ENCODE measurements around the gene USP32. TPM values are rescaled to one million over a fixed set of nuclear protein-coding genes. Genes with fewer than 3 reads are reported as not detected.

USP32 gene
- total RNA-seq, 5 donors from 2014 or later (not counting 1 experiment from before 2014, with no cell fraction given) = 30.0 to 34.5 (median 31.4) TPM

DNA sequence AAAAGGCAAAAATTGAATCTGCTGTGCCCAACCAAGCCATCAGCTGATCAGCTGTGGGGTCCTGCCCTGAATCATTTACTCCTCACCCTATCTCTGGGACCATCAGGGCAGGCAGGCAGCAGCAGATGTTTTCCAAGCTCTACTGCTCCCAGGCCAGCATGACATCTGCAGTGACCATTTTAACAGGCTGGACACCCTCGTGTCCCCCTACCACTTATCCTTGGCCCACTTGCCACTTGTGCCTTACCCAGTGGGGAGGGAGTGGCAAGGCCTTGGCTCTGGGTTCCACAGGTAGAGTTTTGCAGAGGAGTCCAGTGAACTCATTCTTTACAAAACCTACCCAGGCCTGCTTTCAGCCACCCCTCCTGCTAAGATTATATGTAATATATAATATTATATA is 254.2 kb downstream of the USP32 start:
- Mint-ChIP-seq H3K27ac (no peak overlapping the region), H3K36me3 (no peaks in the 10 kb centered on the region), H3K4me1 (peaks cover 34 to 53% (median 43%) of the 10 kb centered on the region in 3 donors), H3K4me3 (no peak overlapping the region), H3K9me3 (no peaks in the 10 kb centered on the region), H3K27me3 (peaks cover 33 to 51% of the 10 kb centered on the region in 2 donors)
- WGBS (ENCODE audit: insufficient coverage) = no CpG with 5 or more reads among the region's 1 CpG
- Histone ChIP-seq H3K27ac (ENCODE audit: low read length) (no peak overlapping the region), H3K27me3 (replicated peaks in 1 of 2; ENCODE audit: control insufficient read depth in 2 of 2, extremely low read depth in 1 of 2, insufficient read depth in 2 of 2, low read length in 1 of 2) (peaks cover 13 to 67% of the 10 kb centered on the region in 2 experiments), H3K9me3 (no peaks in the 10 kb centered on the region), H3K4me3 (ENCODE audit: control insufficient read depth in 1 of 2, extremely low read depth in 1 of 2, low read length in 1 of 2) (no peak overlapping the region), H3K4me1 (ENCODE audit: control insufficient read depth in 1 of 2, extremely low read depth in 1 of 2, insufficient read depth in 2 of 2, low read length in 2 of 2) (peaks cover 4 to 43% of the 10 kb centered on the region in 2 experiments), H3K36me3 (ENCODE audit: control insufficient read depth in 2 of 2, extremely low read depth in 1 of 2, insufficient read depth in 1 of 2, low read length in 1 of 2) (no peaks in the 10 kb centered on the region)
- POLR2A ChIA-PET = no interaction called here
- CTCF ChIA-PET = interaction anchor here in 1 of 2 donors (0.6 kb wide), 1 partner anchor 57 kb away, joined by 7 read pairs; no protein-coding TSS in a partner anchor
- ATAC-seq (replicated peaks in 1 of 4) (no peak), DNase-seq (no peak)

DNA sequence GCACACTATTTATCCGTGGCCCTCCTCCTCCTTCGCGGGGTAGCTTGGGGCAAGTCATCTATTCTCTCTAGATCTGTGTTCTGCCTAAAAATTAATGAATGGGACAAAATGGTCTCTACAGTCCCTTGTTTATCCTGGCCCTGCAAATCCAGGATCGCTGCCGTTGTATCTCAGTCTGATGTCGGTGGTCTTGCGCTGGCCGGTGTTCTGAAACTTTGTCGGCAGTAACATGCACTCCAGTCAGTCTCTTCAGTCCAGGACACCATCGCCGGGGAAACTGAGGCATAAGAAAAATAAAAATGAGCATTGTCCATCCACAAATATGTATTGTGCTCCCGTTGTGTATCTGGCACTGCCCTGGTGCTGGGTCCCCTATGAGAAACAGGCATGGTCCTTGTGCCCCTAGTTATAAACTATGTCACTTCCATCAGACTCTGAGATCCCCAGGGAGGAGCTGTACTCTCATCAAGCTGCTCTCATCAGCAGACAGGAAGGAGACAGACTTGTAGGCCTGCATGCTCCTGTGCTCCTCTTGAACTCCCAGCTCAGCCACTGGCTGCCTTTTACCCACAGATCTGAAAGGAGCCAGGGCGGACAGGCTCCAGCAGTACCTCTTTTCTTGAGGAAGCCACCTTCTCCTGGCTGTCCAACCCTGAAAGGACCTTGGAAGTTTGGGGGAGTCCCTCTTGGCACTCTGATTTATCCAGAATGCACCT is 255.8 kb downstream of the USP32 start:
- peak overlapping the region; percentile 68 to 95 for H3K4me3 ChIP-seq (ENCODE audit: control insufficient read depth in 1 of 2, extremely low read depth in 1 of 2, low read length in 1 of 2)
- Mint-ChIP-seq H3K27ac (no peak overlapping the region), H3K4me1 (peaks cover 28 to 40% (median 38%) of the 10 kb centered on the region in 3 donors), H3K9me3 (no peaks in the 10 kb centered on the region), H3K4me3 (peak overlapping the region; percentile 93 to 96 (median 95)), H3K36me3 (peaks cover 9% of the 10 kb centered on the region), H3K27me3 (peaks cover 20 to 36% of the 10 kb centered on the region in 2 donors)
- no peak for ATAC-seq (replicated peaks in 1 of 4)
- ChIA-PET CTCF (no interaction called here), POLR2A (no interaction called here)
- WGBS (ENCODE audit: insufficient coverage) = 78% methylated on average over 11 of the region's 13 CpGs
- no peaks in the 10 kb centered on the region for H3K36me3 ChIP-seq (ENCODE audit: control insufficient read depth in 2 of 2, extremely low read depth in 1 of 2, insufficient read depth in 1 of 2, low read length in 1 of 2)
- peaks cover 13 to 52% of the 10 kb centered on the region in 2 experiments for H3K27me3 ChIP-seq (replicated peaks in 1 of 2; ENCODE audit: control insufficient read depth in 2 of 2, extremely low read depth in 1 of 2, insufficient read depth in 2 of 2, low read length in 1 of 2)
- DNase-seq = no peak
- peaks cover 4 to 38% of the 10 kb centered on the region in 2 experiments for H3K4me1 ChIP-seq (ENCODE audit: control insufficient read depth in 1 of 2, extremely low read depth in 1 of 2, insufficient read depth in 2 of 2, low read length in 2 of 2)
- H3K27ac ChIP-seq (ENCODE audit: low read length) = no peak overlapping the region
- H3K9me3 ChIP-seq = no peaks in the 10 kb centered on the region

DNA sequence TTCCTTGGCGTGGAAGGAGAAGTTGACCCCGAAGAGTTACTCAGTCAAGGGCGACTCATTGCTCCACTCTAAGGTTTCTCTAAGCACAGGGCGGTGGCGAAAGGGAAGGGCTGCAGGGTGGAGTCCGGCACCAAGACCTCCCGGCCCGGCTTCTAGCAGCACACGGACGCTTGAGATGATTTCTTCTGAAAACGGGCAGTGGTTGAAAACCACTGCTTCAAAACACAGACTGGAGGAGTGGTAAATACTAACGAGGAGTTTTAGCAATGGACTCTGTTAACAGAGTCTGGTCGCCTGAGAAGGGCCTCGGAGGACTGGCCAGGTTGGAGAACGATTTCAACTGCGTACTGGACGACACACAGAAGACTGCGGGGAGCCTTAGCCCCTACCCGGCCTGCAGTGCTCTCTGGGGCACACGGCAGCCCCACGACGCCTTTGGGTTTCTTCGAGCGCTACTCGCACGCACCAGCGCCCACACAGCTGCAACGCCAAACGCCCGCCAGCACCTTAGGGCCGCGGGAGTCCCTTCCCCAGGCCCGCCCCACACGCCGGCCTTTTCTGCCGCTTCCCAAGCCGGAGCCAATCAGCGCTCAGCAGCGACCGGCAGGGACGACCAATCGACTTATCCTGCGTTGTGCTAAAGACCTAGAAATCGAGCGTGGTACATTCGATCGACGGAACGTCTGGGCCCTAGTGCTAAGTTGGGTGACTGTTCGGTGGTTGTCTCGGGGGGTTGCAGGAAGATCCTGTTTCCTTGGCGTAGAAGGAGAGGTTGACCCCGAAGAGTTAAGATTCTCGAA is 256.6 kb downstream of the USP32 start:
- Mint-ChIP-seq H3K27ac (peak overlapping the region; percentile 18 to 31), H3K4me1 (peaks cover 28 to 35% (median 33%) of the 10 kb centered on the region in 3 donors), H3K36me3 (peaks cover 13% of the 10 kb centered on the region), H3K27me3 (peaks cover 12 to 29% of the 10 kb centered on the region in 2 donors), H3K9me3 (no peaks in the 10 kb centered on the region), H3K4me3 (peak overlapping the region; percentile 93 to 96 (median 95))
- DNase-seq = peak; percentile 43 to 80 (median 61)
- no peaks in the 10 kb centered on the region for H3K9me3 ChIP-seq
- peak; percentile 89 to 95 (median 90) for ATAC-seq (replicated peaks in 1 of 4)
- CTCF ChIA-PET = interaction anchor here in 1 of 2 donors (0.6 kb wide), 1 partner anchor 388 kb away, joined by 5 read pairs; no protein-coding TSS in a partner anchor
- no peaks in the 10 kb centered on the region for H3K36me3 ChIP-seq (ENCODE audit: control insufficient read depth in 2 of 2, extremely low read depth in 1 of 2, insufficient read depth in 1 of 2, low read length in 1 of 2)
- H3K4me3 ChIP-seq (ENCODE audit: control insufficient read depth in 1 of 2, extremely low read depth in 1 of 2, low read length in 1 of 2) = peak overlapping the region; percentile 68 to 95
- peaks cover 7 to 44% of the 10 kb centered on the region in 2 experiments for H3K27me3 ChIP-seq (replicated peaks in 1 of 2; ENCODE audit: control insufficient read depth in 2 of 2, extremely low read depth in 1 of 2, insufficient read depth in 2 of 2, low read length in 1 of 2)
- POLR2A ChIA-PET = no interaction called here
- WGBS (ENCODE audit: insufficient coverage) = 4% methylated on average over 48 of the region's 54 CpGs
- peaks cover 4 to 35% of the 10 kb centered on the region in 2 experiments for H3K4me1 ChIP-seq (ENCODE audit: control insufficient read depth in 1 of 2, extremely low read depth in 1 of 2, insufficient read depth in 2 of 2, low read length in 2 of 2)
- H3K27ac ChIP-seq (ENCODE audit: low read length) = no peak overlapping the region

DNA sequence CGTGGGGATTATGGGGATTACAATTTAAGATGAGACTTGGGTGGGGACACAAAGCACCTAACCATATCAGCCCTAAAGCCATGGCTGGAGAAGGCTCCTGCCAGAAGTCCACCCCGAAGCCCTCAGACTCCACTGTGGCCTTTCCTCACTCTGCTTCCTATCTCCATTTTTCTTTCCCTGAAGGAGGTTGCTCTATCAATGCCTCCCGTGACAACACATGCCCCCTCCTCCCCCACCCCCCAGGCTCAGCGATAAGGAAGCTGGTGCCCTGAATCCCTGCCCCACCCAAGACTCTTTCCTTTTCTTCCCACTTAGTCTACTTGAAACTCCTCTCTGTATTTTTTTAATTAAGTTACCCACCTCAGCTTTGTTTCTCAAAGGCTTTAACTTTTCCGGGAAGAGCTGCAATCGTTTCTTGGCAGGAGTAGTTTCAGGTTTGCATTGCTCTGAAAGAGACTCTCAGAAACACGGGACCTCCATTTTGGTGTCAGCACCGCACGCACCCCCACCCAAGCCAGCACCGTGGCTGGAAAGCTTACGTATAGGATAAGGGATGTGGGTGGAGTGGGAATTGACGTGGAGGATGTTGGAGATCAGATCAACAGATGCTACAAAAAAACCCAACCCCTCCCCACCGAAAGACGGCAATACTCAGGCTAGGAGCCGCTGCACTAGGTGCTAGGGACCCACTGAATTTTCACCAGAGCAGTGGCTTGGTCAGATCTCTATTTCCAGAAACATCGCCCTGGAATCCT is 257.4 kb downstream of the USP32 start:
- no peaks in the 10 kb centered on the region for H3K9me3 Mint-ChIP-seq
- H3K27ac Mint-ChIP-seq = peak overlapping the region in 1 of 2 donors; percentile 18
- peak in 22 of 35 experiments; percentile 6 to 48 (median 29) for DNase-seq
- peaks cover 4 to 29% of the 10 kb centered on the region in 2 experiments for H3K4me1 ChIP-seq (ENCODE audit: control insufficient read depth in 1 of 2, extremely low read depth in 1 of 2, insufficient read depth in 2 of 2, low read length in 2 of 2)
- 16% methylated on average over 9 of the region's 16 CpGs for WGBS (ENCODE audit: insufficient coverage)
- no peaks in the 10 kb centered on the region for H3K9me3 ChIP-seq
- POLR2A ChIA-PET = no interaction called here
- H3K4me1 Mint-ChIP-seq = peaks cover 26 to 33% (median 32%) of the 10 kb centered on the region in 3 donors
- H3K27ac ChIP-seq (ENCODE audit: low read length) = no peak overlapping the region
- CTCF ChIA-PET = interaction anchor here in 1 of 2 donors (0.6 kb wide), 1 partner anchor 387 kb away, joined by 5 read pairs; no protein-coding TSS in a partner anchor
- H3K4me3 Mint-ChIP-seq = peak overlapping the region; percentile 93 to 96 (median 95)
- peak in 1 of 4 experiments; percentile 59 for ATAC-seq (replicated peaks in 1 of 4)
- H3K27me3 Mint-ChIP-seq = peaks cover 5 to 21% of the 10 kb centered on the region in 2 donors
- H3K36me3 Mint-ChIP-seq = peaks cover 13% of the 10 kb centered on the region
- peak overlapping the region; percentile 68 to 95 for H3K4me3 ChIP-seq (ENCODE audit: control insufficient read depth in 1 of 2, extremely low read depth in 1 of 2, low read length in 1 of 2)
- H3K36me3 ChIP-seq (ENCODE audit: control insufficient read depth in 2 of 2, extremely low read depth in 1 of 2, insufficient read depth in 1 of 2, low read length in 1 of 2) = no peaks in the 10 kb centered on the region
- peaks cover 2 to 37% of the 10 kb centered on the region in 2 experiments for H3K27me3 ChIP-seq (replicated peaks in 1 of 2; ENCODE audit: control insufficient read depth in 2 of 2, extremely low read depth in 1 of 2, insufficient read depth in 2 of 2, low read length in 1 of 2)

DNA sequence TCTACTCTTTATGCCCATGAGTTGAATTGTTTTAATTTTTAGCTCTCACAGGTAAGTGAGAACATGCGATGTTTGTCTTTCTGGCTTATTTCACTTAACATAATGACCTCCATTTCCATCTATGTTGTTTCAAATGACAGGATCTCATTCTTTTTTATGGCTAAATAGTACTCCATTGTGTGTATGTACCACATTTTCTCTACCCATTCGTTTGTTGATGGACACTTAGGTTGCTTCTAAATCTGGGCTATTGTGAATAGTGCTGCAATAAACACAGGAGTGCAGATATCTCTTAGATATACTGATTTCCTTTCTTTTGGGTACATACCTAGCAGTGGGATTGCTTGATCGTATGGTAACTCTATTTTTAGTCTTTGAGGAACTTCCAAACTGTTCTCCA is 261.5 kb downstream of the USP32 start:
- CTCF ChIA-PET = no interaction called here
- WGBS (ENCODE audit: insufficient coverage) = no CpG with 5 or more reads among the region's 3 CpGs
- no peaks in the 10 kb centered on the region for H3K9me3 Mint-ChIP-seq

More for the DNA sequence above, 261.5 kb downstream of the USP32 start:
- POLR2A ChIA-PET = no interaction called here
- Histone ChIP-seq H3K4me3 (ENCODE audit: control insufficient read depth in 1 of 2, extremely low read depth in 1 of 2, low read length in 1 of 2) (no peak overlapping the region), H3K27ac (ENCODE audit: low read length) (no peak overlapping the region), H3K4me1 (ENCODE audit: control insufficient read depth in 1 of 2, extremely low read depth in 1 of 2, insufficient read depth in 2 of 2, low read length in 2 of 2) (peaks cover 4 to 17% of the 10 kb centered on the region in 2 experiments), H3K36me3 (ENCODE audit: control insufficient read depth in 2 of 2, extremely low read depth in 1 of 2, insufficient read depth in 1 of 2, low read length in 1 of 2) (no peaks in the 10 kb centered on the region), H3K9me3 (no peaks in the 10 kb centered on the region), H3K27me3 (replicated peaks in 1 of 2; ENCODE audit: control insufficient read depth in 2 of 2, extremely low read depth in 1 of 2, insufficient read depth in 2 of 2, low read length in 1 of 2) (peaks cover 0 to 18% of the 10 kb centered on the region in 2 experiments)
- Mint-ChIP-seq H3K4me1 (peaks cover 20 to 26% (median 24%) of the 10 kb centered on the region in 3 donors), H3K27me3 (peaks cover 0 to 3% of the 10 kb centered on the region in 2 donors), H3K36me3 (peaks cover 13% of the 10 kb centered on the region), H3K4me3 (no peak overlapping the region), H3K27ac (no peak overlapping the region)
- no peak for ATAC-seq (replicated peaks in 1 of 4)
- DNase-seq = no peak
